Brain microvascular endothelial cell (primary cell): ENCODE measurements around the gene AKAP11.

ENCODE experiments used
- DNase-seq: peaks from one replicate; pipeline ENCODE4 v3.0.0-alpha.2; 2020
- H3K27ac ChIP-seq: fragments of 250-450 bp; sonication (Bioruptor Pico); 2 replicates; pipeline ENCODE4 v1.5.1; 2020; ENCODE audit warnings: mild to moderate bottlenecking, moderate library complexity
- H3K27me3 ChIP-seq: fragments of 250-450 bp; sonication (Bioruptor Pico); replicated peaks from 2 replicates; pipeline ENCODE4 v1.5.1; 2020; ENCODE audit warnings: mild to moderate bottlenecking
- H3K36me3 ChIP-seq: fragments of 250-450 bp; sonication (Bioruptor Pico); replicated peaks from 2 replicates; pipeline ENCODE4 v1.5.1; 2020; ENCODE audit warnings: mild to moderate bottlenecking
- H3K4me3 ChIP-seq: 2 replicates; pipeline ENCODE4 v1.5.1; 2011; ENCODE audit warnings: low read depth, mild to moderate bottlenecking, control low read depth, low read length, moderate library complexity
- CTCF ChIP-seq: IDR thresholded peaks from 2 replicates; pipeline ENCODE4 v1.5.1; 2011; ENCODE audit warnings: low read depth, mild to moderate bottlenecking, moderate library complexity, low read length, control low read depth, inconsistent platforms; ENCODE audit errors: missing control alignments
- in situ Hi-C: cut with HindIII; loops from 2 replicates; pipeline ENCODE4 v1.10.0; 2017; ENCODE audit warnings: low sequenced_read_pairs, low pct_ligation_motif_present

The AKAP11 gene

GRCh38 chr13:42280537-42280936 lies 8.6 kb downstream of the AKAP11 start:
- TF ChIP-seq CTCF, result no peak
- H3K36me3 ChIP-seq, result no peaks in the 10 kb centered on the region
- in situ Hi-C loops, result no loop called here
- H3K27ac ChIP-seq, result no peak overlapping the region
- H3K27me3 ChIP-seq, result no peaks in the 10 kb centered on the region
- no peak overlapping the region for H3K4me3 ChIP-seq
- DNase-seq, result no peak

GRCh38 chr13:42283574-42283973 lies 11.6 kb downstream of the AKAP11 start:
- H3K4me3 ChIP-seq, result no peak overlapping the region
- H3K27me3 ChIP-seq, result no peaks in the 10 kb centered on the region
- in situ Hi-C loops, result no loop called here
- no peak for TF ChIP-seq CTCF
- H3K36me3 ChIP-seq, result peaks cover 6% of the 10 kb centered on the region
- no peak for DNase-seq
- no peak overlapping the region for H3K27ac ChIP-seq

- in situ Hi-C loops, result no loop called here
- TF ChIP-seq CTCF, result no peak
- H3K4me3 ChIP-seq, result no peak overlapping the region
Observed at GRCh38 chr13:42284068-42284467, 12.1 kb downstream of the AKAP11 start.

GRCh38 chr13:42298392-42298791 lies 26.4 kb downstream of the AKAP11 start:
- in situ Hi-C loops, result no loop called here
- TF ChIP-seq CTCF, result no peak

More at GRCh38 chr13:42284068-42284467, 12.1 kb downstream of the AKAP11 start:
- no peak for DNase-seq
- Histone ChIP-seq H3K27me3 (no peaks in the 10 kb centered on the region), H3K36me3 (peaks cover 6% of the 10 kb centered on the region), H3K27ac (no peak overlapping the region)

GRCh38 chr13:42305503-42305902 lies 33.6 kb downstream of the AKAP11 start:
- H3K4me3 ChIP-seq, result no peak overlapping the region
- no peak for TF ChIP-seq CTCF
- no peaks in the 10 kb centered on the region for H3K27me3 ChIP-seq
- H3K27ac ChIP-seq, result no peak overlapping the region
- DNase-seq, result no peak
- in situ Hi-C loops, result no loop called here
- peaks cover 23% of the 10 kb centered on the region for H3K36me3 ChIP-seq

More at GRCh38 chr13:42298392-42298791, 26.4 kb downstream of the AKAP11 start:
- H3K4me3 ChIP-seq, result no peak overlapping the region
- no peak for DNase-seq
- H3K27me3 ChIP-seq, result no peaks in the 10 kb centered on the region
- H3K36me3 ChIP-seq, result peaks cover 33% of the 10 kb centered on the region
- no peak overlapping the region for H3K27ac ChIP-seq

- Histone ChIP-seq H3K36me3 (peaks cover 10% of the 10 kb centered on the region), H3K27ac (no peak overlapping the region), H3K4me3 (no peak overlapping the region), H3K27me3 (no peaks in the 10 kb centered on the region)
- no peak for DNase-seq
- TF ChIP-seq CTCF, result no peak
- in situ Hi-C loops, result no loop called here
Observed at GRCh38 chr13:42307461-42307860, 35.5 kb downstream of the AKAP11 start.
